ENCODE measurements around the gene PHLPP1.

The PHLPP1 gene

GRCh38 chr18:62788876-62789275 lies 73.5 kb downstream of the PHLPP1 start (continued):
- TF ChIP-seq ZSCAN5A (tag by site-specific recombination; IDR thresholded peaks at IDR 0.05) (no peak), ZNF174 (tag by site-specific recombination; IDR thresholded peaks at IDR 0.05) (no peak), KLF8 (tag by site-specific recombination; IDR thresholded peaks at IDR 0.05) (no peak; the same call in 1 of the 2 replicates), SP7 (tag by site-specific recombination; IDR thresholded peaks at IDR 0.05) (peak; percentile 64), ZNF202 (tag by site-specific recombination; IDR thresholded peaks at IDR 0.05; ENCODE audit: borderline replicate concordance) (no peak), ZNF26 (tag by site-specific recombination; IDR thresholded peaks at IDR 0.05) (no peak), ZNF501 (tag by site-specific recombination; IDR thresholded peaks at IDR 0.05) (peak; percentile 37; the same call in 1 of the 2 replicates), ZNF223 (tag by site-specific recombination; IDR thresholded peaks at IDR 0.05) (no peak), ZNF707 (tag by site-specific recombination; IDR thresholded peaks at IDR 0.05) (no peak), ZNF302 (tag by site-specific recombination; IDR thresholded peaks at IDR 0.05; ENCODE audit: low read depth) (no peak), ZNF280C (tag by site-specific recombination; IDR thresholded peaks at IDR 0.05) (no peak), ZNF776 (tag by site-specific recombination; IDR thresholded peaks at IDR 0.05; ENCODE audit: borderline replicate concordance) (no peak), ZNF777 (tag by site-specific recombination; IDR thresholded peaks at IDR 0.05; ENCODE audit: borderline replicate concordance) (no peak), ZNF335 (tag by site-specific recombination; conservative IDR thresholded peaks at IDR 0.05) (peak; percentile 62; the same call in 1 of the 2 replicates), ZIC2 (tag by site-specific recombination; IDR thresholded peaks at IDR 0.05) (peak; percentile 68), RBAK (tag by site-specific recombination; IDR thresholded peaks at IDR 0.05) (no peak), ZNF248 (tag by site-specific recombination; IDR thresholded peaks at IDR 0.05) (no peak), ZNF560 (tag by site-specific recombination; IDR thresholded peaks at IDR 0.05; ENCODE audit: borderline replicate concordance) (no peak), ZNF621 (tag by site-specific recombination; IDR thresholded peaks at IDR 0.05) (no peak)
- TF ChIP-seq, protein P1, sequence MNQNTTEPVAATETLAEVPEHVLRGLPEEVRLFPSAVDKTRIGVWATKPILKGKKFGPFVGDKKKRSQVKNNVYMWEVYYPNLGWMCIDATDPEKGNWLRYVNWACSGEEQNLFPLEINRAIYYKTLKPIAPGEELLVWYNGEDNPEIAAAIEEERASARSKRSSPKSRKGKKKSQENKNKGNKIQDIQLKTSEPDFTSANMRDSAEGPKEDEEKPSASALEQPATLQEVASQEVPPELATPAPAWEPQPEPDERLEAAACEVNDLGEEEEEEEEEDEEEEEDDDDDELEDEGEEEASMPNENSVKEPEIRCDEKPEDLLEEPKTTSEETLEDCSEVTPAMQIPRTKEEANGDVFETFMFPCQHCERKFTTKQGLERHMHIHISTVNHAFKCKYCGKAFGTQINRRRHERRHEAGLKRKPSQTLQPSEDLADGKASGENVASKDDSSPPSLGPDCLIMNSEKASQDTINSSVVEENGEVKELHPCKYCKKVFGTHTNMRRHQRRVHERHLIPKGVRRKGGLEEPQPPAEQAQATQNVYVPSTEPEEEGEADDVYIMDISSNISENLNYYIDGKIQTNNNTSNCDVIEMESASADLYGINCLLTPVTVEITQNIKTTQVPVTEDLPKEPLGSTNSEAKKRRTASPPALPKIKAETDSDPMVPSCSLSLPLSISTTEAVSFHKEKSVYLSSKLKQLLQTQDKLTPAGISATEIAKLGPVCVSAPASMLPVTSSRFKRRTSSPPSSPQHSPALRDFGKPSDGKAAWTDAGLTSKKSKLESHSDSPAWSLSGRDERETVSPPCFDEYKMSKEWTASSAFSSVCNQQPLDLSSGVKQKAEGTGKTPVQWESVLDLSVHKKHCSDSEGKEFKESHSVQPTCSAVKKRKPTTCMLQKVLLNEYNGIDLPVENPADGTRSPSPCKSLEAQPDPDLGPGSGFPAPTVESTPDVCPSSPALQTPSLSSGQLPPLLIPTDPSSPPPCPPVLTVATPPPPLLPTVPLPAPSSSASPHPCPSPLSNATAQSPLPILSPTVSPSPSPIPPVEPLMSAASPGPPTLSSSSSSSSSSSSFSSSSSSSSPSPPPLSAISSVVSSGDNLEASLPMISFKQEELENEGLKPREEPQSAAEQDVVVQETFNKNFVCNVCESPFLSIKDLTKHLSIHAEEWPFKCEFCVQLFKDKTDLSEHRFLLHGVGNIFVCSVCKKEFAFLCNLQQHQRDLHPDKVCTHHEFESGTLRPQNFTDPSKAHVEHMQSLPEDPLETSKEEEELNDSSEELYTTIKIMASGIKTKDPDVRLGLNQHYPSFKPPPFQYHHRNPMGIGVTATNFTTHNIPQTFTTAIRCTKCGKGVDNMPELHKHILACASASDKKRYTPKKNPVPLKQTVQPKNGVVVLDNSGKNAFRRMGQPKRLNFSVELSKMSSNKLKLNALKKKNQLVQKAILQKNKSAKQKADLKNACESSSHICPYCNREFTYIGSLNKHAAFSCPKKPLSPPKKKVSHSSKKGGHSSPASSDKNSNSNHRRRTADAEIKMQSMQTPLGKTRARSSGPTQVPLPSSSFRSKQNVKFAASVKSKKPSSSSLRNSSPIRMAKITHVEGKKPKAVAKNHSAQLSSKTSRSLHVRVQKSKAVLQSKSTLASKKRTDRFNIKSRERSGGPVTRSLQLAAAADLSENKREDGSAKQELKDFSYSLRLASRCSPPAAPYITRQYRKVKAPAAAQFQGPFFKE (tag by site-specific recombination; IDR thresholded peaks at IDR 0.05; ENCODE audit: borderline replicate concordance) = no peak
- TF ChIP-seq, protein P2, sequence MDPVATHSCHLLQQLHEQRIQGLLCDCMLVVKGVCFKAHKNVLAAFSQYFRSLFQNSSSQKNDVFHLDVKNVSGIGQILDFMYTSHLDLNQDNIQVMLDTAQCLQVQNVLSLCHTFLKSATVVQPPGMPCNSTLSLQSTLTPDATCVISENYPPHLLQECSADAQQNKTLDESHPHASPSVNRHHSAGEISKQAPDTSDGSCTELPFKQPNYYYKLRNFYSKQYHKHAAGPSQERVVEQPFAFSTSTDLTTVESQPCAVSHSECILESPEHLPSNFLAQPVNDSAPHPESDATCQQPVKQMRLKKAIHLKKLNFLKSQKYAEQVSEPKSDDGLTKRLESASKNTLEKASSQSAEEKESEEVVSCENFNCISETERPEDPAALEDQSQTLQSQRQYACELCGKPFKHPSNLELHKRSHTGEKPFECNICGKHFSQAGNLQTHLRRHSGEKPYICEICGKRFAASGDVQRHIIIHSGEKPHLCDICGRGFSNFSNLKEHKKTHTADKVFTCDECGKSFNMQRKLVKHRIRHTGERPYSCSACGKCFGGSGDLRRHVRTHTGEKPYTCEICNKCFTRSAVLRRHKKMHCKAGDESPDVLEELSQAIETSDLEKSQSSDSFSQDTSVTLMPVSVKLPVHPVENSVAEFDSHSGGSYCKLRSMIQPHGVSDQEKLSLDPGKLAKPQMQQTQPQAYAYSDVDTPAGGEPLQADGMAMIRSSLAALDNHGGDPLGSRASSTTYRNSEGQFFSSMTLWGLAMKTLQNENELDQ (tag by site-specific recombination; IDR thresholded peaks at IDR 0.05; ENCODE audit: low read depth) = no peak
- TF ChIP-seq, protein P3, sequence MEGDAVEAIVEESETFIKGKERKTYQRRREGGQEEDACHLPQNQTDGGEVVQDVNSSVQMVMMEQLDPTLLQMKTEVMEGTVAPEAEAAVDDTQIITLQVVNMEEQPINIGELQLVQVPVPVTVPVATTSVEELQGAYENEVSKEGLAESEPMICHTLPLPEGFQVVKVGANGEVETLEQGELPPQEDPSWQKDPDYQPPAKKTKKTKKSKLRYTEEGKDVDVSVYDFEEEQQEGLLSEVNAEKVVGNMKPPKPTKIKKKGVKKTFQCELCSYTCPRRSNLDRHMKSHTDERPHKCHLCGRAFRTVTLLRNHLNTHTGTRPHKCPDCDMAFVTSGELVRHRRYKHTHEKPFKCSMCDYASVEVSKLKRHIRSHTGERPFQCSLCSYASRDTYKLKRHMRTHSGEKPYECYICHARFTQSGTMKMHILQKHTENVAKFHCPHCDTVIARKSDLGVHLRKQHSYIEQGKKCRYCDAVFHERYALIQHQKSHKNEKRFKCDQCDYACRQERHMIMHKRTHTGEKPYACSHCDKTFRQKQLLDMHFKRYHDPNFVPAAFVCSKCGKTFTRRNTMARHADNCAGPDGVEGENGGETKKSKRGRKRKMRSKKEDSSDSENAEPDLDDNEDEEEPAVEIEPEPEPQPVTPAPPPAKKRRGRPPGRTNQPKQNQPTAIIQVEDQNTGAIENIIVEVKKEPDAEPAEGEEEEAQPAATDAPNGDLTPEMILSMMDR (tag by site-specific recombination; IDR thresholded peaks at IDR 0.05) = no peak
- TF ChIP-seq, protein P4, sequence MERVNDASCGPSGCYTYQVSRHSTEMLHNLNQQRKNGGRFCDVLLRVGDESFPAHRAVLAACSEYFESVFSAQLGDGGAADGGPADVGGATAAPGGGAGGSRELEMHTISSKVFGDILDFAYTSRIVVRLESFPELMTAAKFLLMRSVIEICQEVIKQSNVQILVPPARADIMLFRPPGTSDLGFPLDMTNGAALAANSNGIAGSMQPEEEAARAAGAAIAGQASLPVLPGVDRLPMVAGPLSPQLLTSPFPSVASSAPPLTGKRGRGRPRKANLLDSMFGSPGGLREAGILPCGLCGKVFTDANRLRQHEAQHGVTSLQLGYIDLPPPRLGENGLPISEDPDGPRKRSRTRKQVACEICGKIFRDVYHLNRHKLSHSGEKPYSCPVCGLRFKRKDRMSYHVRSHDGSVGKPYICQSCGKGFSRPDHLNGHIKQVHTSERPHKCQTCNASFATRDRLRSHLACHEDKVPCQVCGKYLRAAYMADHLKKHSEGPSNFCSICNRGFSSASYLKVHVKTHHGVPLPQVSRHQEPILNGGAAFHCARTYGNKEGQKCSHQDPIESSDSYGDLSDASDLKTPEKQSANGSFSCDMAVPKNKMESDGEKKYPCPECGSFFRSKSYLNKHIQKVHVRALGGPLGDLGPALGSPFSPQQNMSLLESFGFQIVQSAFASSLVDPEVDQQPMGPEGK (tag by site-specific recombination; IDR thresholded peaks at IDR 0.05) = peak; percentile 50; the same call in 1 of the 2 replicates
